AG10803 (cell line): ENCODE data around the gene ZSWIM4.
A peak's percentile ranks its signal among the peaks of the same experiment; 100 is the strongest.

Experiments
- DNase-seq: peaks from one replicate; pipeline ENCODE4 v3.0.0; 2010; ENCODE audit warnings: low read depth
- H3K4me3 ChIP-seq: 2 replicates; pipeline ENCODE4 v1.5.1; 2011; ENCODE audit warnings: mild to moderate bottlenecking, low read length, control low read depth
- TF ChIP-seq, protein P1 (sequence below): conservative IDR thresholded peaks from 2 replicates; pipeline ENCODE4 v1.5.1; 2011; ENCODE audit warnings: mild to moderate bottlenecking, low read length, control low read depth, inconsistent platforms

ZSWIM4 gene

DNA sequence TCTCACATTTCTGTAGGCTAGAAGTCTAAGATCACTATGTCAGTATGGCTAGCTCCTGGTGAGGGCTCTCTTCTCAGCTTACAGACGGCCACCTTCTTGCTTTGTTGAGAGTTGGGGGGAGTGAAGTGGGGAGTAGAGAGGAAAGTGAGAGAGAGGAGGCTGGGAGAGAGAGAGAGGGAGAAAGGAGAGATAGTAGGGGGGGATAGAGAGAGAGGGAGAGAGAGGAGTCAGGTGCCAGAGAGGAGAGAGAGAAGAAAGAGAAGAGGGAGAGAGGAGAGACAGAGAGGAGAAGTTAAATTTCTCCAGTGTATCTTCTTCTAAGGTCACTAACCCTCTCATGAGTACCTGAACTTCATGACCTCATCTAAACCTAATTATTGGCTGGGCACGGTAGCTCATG, 28.7 kb downstream of the ZSWIM4 start:
- H3K4me3 ChIP-seq = no peak overlapping the region
- no peak for DNase-seq
- TF ChIP-seq, protein P1, sequence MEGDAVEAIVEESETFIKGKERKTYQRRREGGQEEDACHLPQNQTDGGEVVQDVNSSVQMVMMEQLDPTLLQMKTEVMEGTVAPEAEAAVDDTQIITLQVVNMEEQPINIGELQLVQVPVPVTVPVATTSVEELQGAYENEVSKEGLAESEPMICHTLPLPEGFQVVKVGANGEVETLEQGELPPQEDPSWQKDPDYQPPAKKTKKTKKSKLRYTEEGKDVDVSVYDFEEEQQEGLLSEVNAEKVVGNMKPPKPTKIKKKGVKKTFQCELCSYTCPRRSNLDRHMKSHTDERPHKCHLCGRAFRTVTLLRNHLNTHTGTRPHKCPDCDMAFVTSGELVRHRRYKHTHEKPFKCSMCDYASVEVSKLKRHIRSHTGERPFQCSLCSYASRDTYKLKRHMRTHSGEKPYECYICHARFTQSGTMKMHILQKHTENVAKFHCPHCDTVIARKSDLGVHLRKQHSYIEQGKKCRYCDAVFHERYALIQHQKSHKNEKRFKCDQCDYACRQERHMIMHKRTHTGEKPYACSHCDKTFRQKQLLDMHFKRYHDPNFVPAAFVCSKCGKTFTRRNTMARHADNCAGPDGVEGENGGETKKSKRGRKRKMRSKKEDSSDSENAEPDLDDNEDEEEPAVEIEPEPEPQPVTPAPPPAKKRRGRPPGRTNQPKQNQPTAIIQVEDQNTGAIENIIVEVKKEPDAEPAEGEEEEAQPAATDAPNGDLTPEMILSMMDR = no peak

DNA sequence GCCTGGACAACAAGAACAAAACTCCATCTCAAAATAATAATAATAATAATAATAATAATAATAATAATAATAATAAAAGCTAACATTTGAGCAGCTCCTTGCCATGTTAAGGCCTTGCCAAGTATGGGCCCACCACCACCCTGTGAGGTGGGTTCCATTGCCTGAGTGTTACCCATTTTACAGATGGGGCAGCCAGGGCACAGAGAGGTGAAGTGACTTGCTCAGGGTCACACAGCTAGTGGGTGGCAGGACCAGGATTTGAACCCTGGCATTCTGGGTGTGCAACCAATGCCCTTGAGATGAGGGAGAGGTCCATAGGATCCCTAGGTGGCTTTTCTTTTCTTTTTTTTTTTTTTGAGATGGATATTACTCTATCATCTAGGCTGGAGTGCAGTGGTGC, 29.5 kb downstream of the ZSWIM4 start:
- H3K4me3 ChIP-seq = no peak overlapping the region
- TF ChIP-seq, protein P1 = no peak
- DNase-seq = no peak

DNA sequence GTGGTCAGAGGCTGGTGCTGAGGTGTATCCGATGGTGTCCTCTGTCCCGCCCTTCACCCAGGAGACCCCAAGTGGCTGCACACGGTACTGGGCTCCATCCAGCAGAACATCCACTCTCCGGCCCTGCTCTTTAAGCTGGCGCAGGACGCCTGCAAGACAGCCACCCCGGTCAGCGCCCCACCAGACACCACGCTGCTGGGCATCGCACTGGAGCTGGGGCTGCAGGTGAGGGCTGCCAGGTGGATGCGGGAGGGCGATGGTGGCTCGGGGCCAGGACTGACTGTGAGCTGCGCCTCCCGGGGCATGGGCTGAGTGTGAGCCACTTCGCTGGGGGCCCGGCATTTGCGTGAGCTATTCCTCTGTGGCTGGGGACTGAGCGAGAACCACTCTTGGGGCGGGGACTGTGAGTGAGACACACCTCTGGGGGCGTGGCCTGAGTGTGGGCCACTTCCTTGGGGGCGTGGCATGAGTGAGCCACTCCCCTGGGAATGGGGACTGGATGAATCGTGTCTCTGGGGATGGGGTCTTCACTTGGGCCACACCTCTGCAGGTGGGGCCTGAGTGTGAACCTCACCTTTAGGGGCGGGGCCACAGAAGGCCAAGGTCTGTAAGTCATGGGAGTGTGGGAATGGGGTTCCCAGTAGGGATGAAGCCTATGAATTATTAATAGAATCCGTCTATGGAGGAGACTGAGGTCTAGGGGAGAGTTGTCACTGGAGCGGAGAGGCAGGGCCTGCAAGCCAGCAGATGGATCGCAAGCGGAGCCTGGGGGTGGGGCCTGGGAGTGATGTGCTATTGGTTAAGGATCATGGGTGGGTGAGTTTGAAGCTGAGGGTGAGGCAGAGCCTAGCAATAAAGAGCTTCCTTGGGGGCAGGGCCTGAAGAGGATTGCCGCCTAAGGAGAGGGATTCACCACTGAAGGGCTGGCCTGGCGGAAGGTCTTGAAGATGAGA, 30.5 kb downstream of the ZSWIM4 start:
- TF ChIP-seq, protein P1 = no peak
- DNase-seq = peak; percentile 20
- H3K4me3 ChIP-seq = no peak overlapping the region

DNA sequence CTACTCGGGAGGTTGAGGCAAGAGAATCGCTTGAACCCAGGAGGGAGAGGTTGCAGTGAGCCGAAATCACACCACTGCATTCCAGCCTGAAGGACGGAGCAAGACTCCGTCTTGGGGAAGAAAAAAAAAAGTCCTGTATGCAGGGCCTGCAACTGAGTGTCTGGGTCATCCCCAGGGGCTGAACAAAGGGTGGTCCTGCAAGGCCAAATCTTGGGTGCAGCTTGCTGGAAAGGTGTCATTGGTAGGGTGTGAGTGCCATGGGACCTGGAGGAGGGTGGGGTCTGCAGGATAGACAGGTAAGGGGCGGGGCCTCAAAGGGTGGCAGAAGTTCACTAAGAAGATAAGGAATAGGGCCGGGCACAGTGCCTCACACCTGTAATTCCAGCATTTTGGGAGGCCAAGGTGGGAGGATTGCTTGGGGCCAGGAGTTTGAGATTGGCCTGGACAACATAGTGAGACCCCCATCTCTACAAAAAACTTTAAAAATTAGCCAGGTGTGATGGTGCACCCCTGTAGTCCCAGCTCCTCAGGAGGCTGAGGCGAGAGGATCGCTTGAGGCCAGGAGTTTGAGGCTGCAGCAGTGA, 31.5 kb downstream of the ZSWIM4 start:
- TF ChIP-seq, protein P1 = no peak
- no peak for DNase-seq
- no peak overlapping the region for H3K4me3 ChIP-seq

DNA sequence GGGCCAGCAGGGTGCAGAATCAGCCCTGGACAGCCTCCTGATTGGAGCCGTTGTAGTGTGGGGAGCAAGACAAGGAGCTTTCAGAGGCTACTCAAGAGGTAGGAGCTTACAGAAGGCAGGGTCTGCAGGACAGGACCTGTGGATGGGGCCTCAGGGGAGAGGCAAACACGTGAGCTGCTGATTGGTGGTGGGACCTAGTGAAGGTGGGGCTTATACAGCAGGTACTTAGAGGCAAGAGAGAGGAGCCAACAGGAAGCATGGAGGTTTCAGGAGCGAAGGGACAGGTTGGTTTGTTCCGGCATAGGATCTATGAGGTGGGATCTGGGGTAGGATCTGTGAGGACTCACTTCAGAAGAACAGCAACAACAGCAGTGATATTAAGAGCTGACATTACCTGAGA, 32.4 kb downstream of the ZSWIM4 start:
- TF ChIP-seq, protein P1 = no peak
- no peak for DNase-seq
- no peak overlapping the region for H3K4me3 ChIP-seq

DNA sequence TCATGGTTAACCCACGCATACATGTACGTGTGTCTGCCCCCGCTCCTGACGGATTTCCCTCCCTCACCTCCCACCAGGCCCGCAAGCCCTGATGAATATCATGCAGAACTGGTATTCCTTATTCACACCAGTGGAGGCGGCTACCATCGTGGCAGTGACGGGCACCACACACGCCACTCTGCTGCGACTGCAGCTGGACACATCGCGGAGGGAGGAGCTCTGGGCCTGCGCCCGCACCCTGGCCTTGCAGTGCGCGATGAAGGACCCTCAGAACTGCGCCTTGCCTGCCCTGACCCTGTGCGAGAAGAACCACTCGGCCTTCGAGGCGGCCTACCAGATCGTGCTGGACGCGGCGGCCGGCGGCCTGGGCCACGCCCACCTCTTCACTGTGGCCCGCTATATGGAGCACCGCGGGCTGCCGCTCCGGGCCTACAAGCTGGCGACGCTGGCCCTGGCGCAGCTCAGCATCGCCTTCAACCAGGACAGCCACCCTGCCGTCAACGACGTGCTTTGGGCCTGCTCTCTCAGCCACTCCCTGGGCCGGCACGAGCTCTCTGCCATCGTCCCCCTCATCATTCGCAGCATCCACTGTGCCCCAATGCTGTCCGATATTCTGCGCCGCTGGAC, 35.0 kb downstream of the ZSWIM4 start:
- TF ChIP-seq, protein P1 = no peak
- no peak overlapping the region for H3K4me3 ChIP-seq
- no peak for DNase-seq
